Breast epithelium (tissue), 3 donors: ENCODE measurements around the gene KRTAP10-10.

Source experiments
- POLR2A ChIP-seq: fragments of 450-650 bp; IDR thresholded peaks from one replicate; pipeline ENCODE4 v1.6.1; 2016; ENCODE audit warnings: antibody characterized with exemption, mild to moderate bottlenecking, moderate library complexity
- POLR2AphosphoS5 ChIP-seq, 3 donors: sonication (generic); formaldehyde crosslinking; IDR thresholded peaks; one replicate each; pipeline ENCODE4 v1.6.1; 2017; ENCODE audit warnings: antibody characterized with exemption in 3 of 3
- TF ChIP-seq, protein P1 (sequence below), 3 donors: fragments of 450-650 bp; IDR thresholded peaks; one replicate each; pipeline ENCODE4 v1.5.1; 2016 to 2017; ENCODE audit warnings: antibody characterized with exemption in 3 of 3, mild to moderate bottlenecking in 3 of 3, moderate library complexity in 3 of 3

- TF ChIP-seq, protein P1, sequence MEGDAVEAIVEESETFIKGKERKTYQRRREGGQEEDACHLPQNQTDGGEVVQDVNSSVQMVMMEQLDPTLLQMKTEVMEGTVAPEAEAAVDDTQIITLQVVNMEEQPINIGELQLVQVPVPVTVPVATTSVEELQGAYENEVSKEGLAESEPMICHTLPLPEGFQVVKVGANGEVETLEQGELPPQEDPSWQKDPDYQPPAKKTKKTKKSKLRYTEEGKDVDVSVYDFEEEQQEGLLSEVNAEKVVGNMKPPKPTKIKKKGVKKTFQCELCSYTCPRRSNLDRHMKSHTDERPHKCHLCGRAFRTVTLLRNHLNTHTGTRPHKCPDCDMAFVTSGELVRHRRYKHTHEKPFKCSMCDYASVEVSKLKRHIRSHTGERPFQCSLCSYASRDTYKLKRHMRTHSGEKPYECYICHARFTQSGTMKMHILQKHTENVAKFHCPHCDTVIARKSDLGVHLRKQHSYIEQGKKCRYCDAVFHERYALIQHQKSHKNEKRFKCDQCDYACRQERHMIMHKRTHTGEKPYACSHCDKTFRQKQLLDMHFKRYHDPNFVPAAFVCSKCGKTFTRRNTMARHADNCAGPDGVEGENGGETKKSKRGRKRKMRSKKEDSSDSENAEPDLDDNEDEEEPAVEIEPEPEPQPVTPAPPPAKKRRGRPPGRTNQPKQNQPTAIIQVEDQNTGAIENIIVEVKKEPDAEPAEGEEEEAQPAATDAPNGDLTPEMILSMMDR (IDR thresholded peaks at IDR 0.05): no peak
- TF ChIP-seq POLR2A: no peak
- no peak for TF ChIP-seq POLR2AphosphoS5 (IDR thresholded peaks at IDR 0.05)
Measured at GRCh38 chr21:44671911-44672310, 34.8 kb downstream of the KRTAP10-10 start.
